HEK293 (cell line): ENCODE results near the gene RBMS3.

Experiments used
- CTCF ChIA-PET: fragments of 350-600 bp; formaldehyde crosslinking; extraction: SDS; loops from one replicate; lab custom pipeline; 2021; ENCODE audit warnings: antibody characterized with exemption; lab: Yijun Ruan, JAX
- POLR2A ChIA-PET: fragments of 300-600 bp; formaldehyde crosslinking; extraction: SDS; loops from one replicate; lab custom pipeline; 2020; ENCODE audit warnings: antibody characterized with exemption, inconsistent platforms; lab: Yijun Ruan, JAX
- H3K27ac ChIP-seq: fragments of 200-500 bp; sonication (Bioruptor generic); 2 replicates; pipeline ENCODE4 v1.5.1; 2014; ENCODE audit warnings: low read depth, low read length, control low read depth, inconsistent platforms; ENCODE audit errors: extremely low read depth
- H3K36me3 ChIP-seq, 2 experiments: fragments of 200-500 bp in 1 of 2; sonication (Bioruptor generic) in 1 of 2; 1 replicate in 1 of 2; 2 replicates in 1 of 2; pipeline ENCODE4 v1.5.1; 2014 to 2017; ENCODE audit warnings: inconsistent platforms in 2 of 2, low read length in 2 of 2; ENCODE audit not compliant: control insufficient read depth in 2 of 2, insufficient read depth in 1 of 2
- H3K4me1 ChIP-seq: fragments of 200-500 bp; sonication (Bioruptor generic); 2 replicates; pipeline ENCODE4 v1.5.1; 2014; ENCODE audit warnings: mild to moderate bottlenecking, low read length, inconsistent platforms; ENCODE audit not compliant: control insufficient read depth, insufficient read depth
- H3K4me3 ChIP-seq: 2 replicates; pipeline ENCODE4 v1.5.1; 2011; ENCODE audit warnings: low read depth, mild to moderate bottlenecking, control low read depth, low read length, moderate library complexity
- H3K9me3 ChIP-seq: fragments of 200-500 bp; sonication (Bioruptor generic); 2 replicates; pipeline ENCODE4 v1.5.1; 2014; ENCODE audit warnings: low read depth, low read length, inconsistent platforms; ENCODE audit not compliant: control insufficient read depth, insufficient read depth
- ELK4 ChIP-seq: IDR thresholded peaks from 2 replicates; pipeline ENCODE4 v1.6.1; 2011; ENCODE audit warnings: mild to moderate bottlenecking, low read depth, low read length, borderline replicate concordance
- IKZF3 ChIP-seq: fragments of 450-650 bp; IDR thresholded peaks from 2 replicates; pipeline ENCODE4 v1.5.0; 2018; ENCODE audit warnings: missing biosample characterization, mild to moderate bottlenecking, missing genetic modification characterization, moderate library complexity
- KLF7 ChIP-seq: fragments of 450-650 bp; formaldehyde crosslinking; IDR thresholded peaks from 2 replicates; pipeline ENCODE4 v1.5.1; 2016; ENCODE audit warnings: missing biosample characterization, missing genetic modification characterization, borderline replicate concordance
- PRDM1 ChIP-seq: fragments of 450-650 bp; formaldehyde crosslinking; IDR thresholded peaks from 2 replicates; pipeline ENCODE4; 2016; ENCODE audit warnings: missing biosample characterization, missing genetic modification characterization
- REST ChIP-seq: fragments of 450-650 bp; formaldehyde crosslinking; IDR thresholded peaks from 2 replicates; pipeline ENCODE4 v1.5.1; 2016; ENCODE audit warnings: missing biosample characterization, missing genetic modification characterization
- ZBTB44 ChIP-seq: fragments of 450-650 bp; IDR thresholded peaks from 2 replicates; pipeline ENCODE4 v1.5.1; 2018; ENCODE audit warnings: missing biosample characterization, mild to moderate bottlenecking, missing genetic modification characterization
- ZFP3 ChIP-seq: fragments of 450-650 bp; formaldehyde crosslinking; IDR thresholded peaks from 2 replicates; pipeline ENCODE4 v1.5.1; 2016; ENCODE audit warnings: low read depth, missing biosample characterization, missing genetic modification characterization
- ZFP37 ChIP-seq: fragments of 450-650 bp; formaldehyde crosslinking; IDR thresholded peaks from 2 replicates; pipeline ENCODE4 v1.5.1; 2016; ENCODE audit warnings: missing biosample characterization, missing genetic modification characterization
- ZNF18 ChIP-seq: fragments of 450-650 bp; formaldehyde crosslinking; IDR thresholded peaks from 2 replicates; pipeline ENCODE4 v1.5.1; 2016; ENCODE audit warnings: missing biosample characterization, missing genetic modification characterization
- ZNF19 ChIP-seq: fragments of 450-650 bp; formaldehyde crosslinking; IDR thresholded peaks from 2 replicates; pipeline ENCODE4; 2016; ENCODE audit warnings: missing biosample characterization, missing genetic modification characterization, low read depth
- ZNF202 ChIP-seq: fragments of 450-650 bp; formaldehyde crosslinking; IDR thresholded peaks from 2 replicates; pipeline ENCODE4 v1.5.1; 2016; ENCODE audit warnings: missing biosample characterization, missing genetic modification characterization, borderline replicate concordance
- ZNF24 ChIP-seq: fragments of 450-650 bp; formaldehyde crosslinking; IDR thresholded peaks from 2 replicates; pipeline ENCODE4 v1.5.1; 2016; ENCODE audit warnings: missing biosample characterization, missing genetic modification characterization
- ZNF404 ChIP-seq: fragments of 450-650 bp; formaldehyde crosslinking; IDR thresholded peaks from 2 replicates; pipeline ENCODE4 v1.5.1; 2017; ENCODE audit warnings: missing biosample characterization, missing genetic modification characterization
- ZNF501 ChIP-seq: fragments of 450-650 bp; formaldehyde crosslinking; IDR thresholded peaks from 2 replicates; pipeline ENCODE4 v1.5.1; 2016; ENCODE audit warnings: missing biosample characterization, missing genetic modification characterization
- ZNF560 ChIP-seq: fragments of 450-650 bp; formaldehyde crosslinking; IDR thresholded peaks from 2 replicates; pipeline ENCODE4 v1.5.1; 2017; ENCODE audit warnings: missing biosample characterization, missing genetic modification characterization, borderline replicate concordance
- ZNF704 ChIP-seq: fragments of 450-650 bp; formaldehyde crosslinking; IDR thresholded peaks from 2 replicates; pipeline ENCODE4 v1.5.1; 2016; ENCODE audit warnings: missing biosample characterization, missing genetic modification characterization
- ZNF768 ChIP-seq: fragments of 450-650 bp; formaldehyde crosslinking; IDR thresholded peaks from 2 replicates; pipeline ENCODE4 v1.5.1; 2018; ENCODE audit warnings: missing biosample characterization, mild to moderate bottlenecking, missing genetic modification characterization
- ZNF843 ChIP-seq: fragments of 450-650 bp; formaldehyde crosslinking; IDR thresholded peaks from 2 replicates; pipeline ENCODE4 v1.5.1; 2016; ENCODE audit warnings: missing biosample characterization, missing genetic modification characterization

RBMS3 gene

GRCh38 chr3:29456901-29457300 lies 176.0 kb downstream of the RBMS3 start:
- POLR2A ChIA-PET = no interaction called here
- H3K9me3 ChIP-seq = no peaks in the 10 kb centered on the region
- no peaks in the 10 kb centered on the region for H3K36me3 ChIP-seq
- CTCF ChIA-PET = no interaction called here
- H3K4me1 ChIP-seq = no peaks in the 10 kb centered on the region
- TF ChIP-seq ZNF202 (tag by site-specific recombination) (no peak), ZNF704 (tag by site-specific recombination) (no peak), ZNF560 (tag by site-specific recombination) (no peak), KLF7 (tag by site-specific recombination) (no peak), ZFP37 (tag by site-specific recombination) (no peak), ZNF843 (tag by site-specific recombination) (no peak), ZNF19 (tag by site-specific recombination) (no peak), ZNF18 (tag by site-specific recombination) (no peak), ZFP3 (tag by site-specific recombination) (no peak), ZBTB44 (tag by site-specific recombination) (no peak), IKZF3 (no peak), ZNF24 (tag by site-specific recombination) (no peak), ZNF501 (tag by site-specific recombination) (no peak), ELK4 (no peak)
- TF ChIP-seq, all 188 proteins: peak for 0
- H3K27ac ChIP-seq = no peak overlapping the region
- no peak overlapping the region for H3K4me3 ChIP-seq

GRCh38 chr3:29463304-29463703 lies 182.4 kb downstream of the RBMS3 start:
- Histone ChIP-seq H3K9me3 (no peaks in the 10 kb centered on the region), H3K4me3 (no peak overlapping the region), H3K27ac (no peak overlapping the region), H3K4me1 (no peaks in the 10 kb centered on the region), H3K36me3 (no peaks in the 10 kb centered on the region)
- ChIA-PET CTCF (no interaction called here), POLR2A (no interaction called here)
- no peak for TF ChIP-seq ZNF24 (tag by site-specific recombination)
- no peak for TF ChIP-seq ZNF768 (tag by site-specific recombination)
- no peak for TF ChIP-seq REST (tag by site-specific recombination)
- no peak for TF ChIP-seq PRDM1
- TF ChIP-seq ZNF404 (tag by site-specific recombination) = no peak
